K562 (cell line): ENCODE results near the gene CLDN5. TPM values are rescaled to one million over a fixed set of nuclear protein-coding genes. Genes with fewer than 3 reads are reported as not detected.

Experiments
- ATAC-seq: fragments of 200-7000 bp; cut with Tn5 transposase; 3 replicates; pipeline ENCODE4 v1.9.1; 2020; ENCODE audit warnings: moderate library complexity
- BruUV-seq: library from RNA; stranded (reverse); fragments of 400-500 nt; replicated peaks from 2 replicates; lab custom pipeline; 2021; lab: Mats Ljungman, UMichigan
- CTCF ChIA-PET: fragments of 300-600 bp; formaldehyde crosslinking; extraction: SDS; loops from one replicate; lab custom pipeline; 2021; ENCODE audit warnings: low intra/inter-chr PET ratio; lab: Yijun Ruan, JAX
- POLR2A ChIA-PET: fragments of 300-600, 350-650 bp; sonication (Branson Sonifier 250); formaldehyde crosslinking; extraction: SDS; loops from one replicate; lab custom pipeline; 2021; ENCODE audit warnings: antibody characterized with exemption, inconsistent platforms; lab: Yijun Ruan, JAX
- DNase-seq, 4 experiments: peaks; one replicate each; pipeline versions ENCODE4 v3.0.0 to v3.0.0-alpha.2; 2011 to 2018; ENCODE audit warnings: low spot score in 3 of 4, mixed read lengths in 3 of 4; ENCODE audit errors: extremely low read depth in 1 of 4
- FAIRE-seq: peaks from 2 replicates; lab custom pipeline; 2011; peaks lifted over from hg19 to GRCh38; lab: Jason Lieb, UNC
- H2AFZ ChIP-seq: 2 replicates; pipeline ENCODE4 v1.6.0; 2011; ENCODE audit warnings: low read depth, low read length, control low read depth, inconsistent platforms
- H3K27ac ChIP-seq: fragments of 200-600 bp; 3 replicates; pipeline ENCODE4 v1.8.0; 2011; ENCODE audit warnings: low read depth, mild to moderate bottlenecking, control low read depth, inconsistent platforms, low read length, moderate library complexity, mixed read lengths; ENCODE audit errors: extremely low read depth
- H3K27me3 ChIP-seq, 2 experiments: fragments of 300-600 bp in 1 of 2; 2 replicates in 1 of 2; 3 replicates in 1 of 2; pipeline versions ENCODE4 v1.6.0 to v1.8.0; 2011; ENCODE audit warnings: inconsistent platforms in 2 of 2, low read length in 2 of 2, mild to moderate bottlenecking in 1 of 2, mixed read lengths in 1 of 2, moderate library complexity in 1 of 2; ENCODE audit not compliant: control insufficient read depth in 2 of 2, insufficient read depth in 2 of 2
- H3K36me3 ChIP-seq: fragments of 300-600 bp; 3 replicates; pipeline ENCODE4 v1.8.0; 2011; ENCODE audit warnings: mild to moderate bottlenecking, low read length, inconsistent platforms; ENCODE audit not compliant: control insufficient read depth, insufficient read depth
- H3K4me1 ChIP-seq, 2 experiments: fragments of 200-600 bp in 1 of 2; replicated peaks in 1 of 2; 2 replicates in 1 of 2; 3 replicates in 1 of 2; pipeline versions ENCODE4 v1.5.1 to v1.8.0; 2011; ENCODE audit warnings: inconsistent platforms in 2 of 2, low read length in 2 of 2, mild to moderate bottlenecking in 1 of 2, mixed read lengths in 1 of 2, moderate library complexity in 1 of 2; ENCODE audit not compliant: control insufficient read depth in 2 of 2, insufficient read depth in 2 of 2
- H3K4me2 ChIP-seq: 2 replicates; pipeline ENCODE4 v1.6.1; 2011; ENCODE audit warnings: low read length, control low read depth, inconsistent platforms, mixed read lengths; ENCODE audit not compliant: insufficient read depth
- H3K4me3 ChIP-seq: fragments of 200-600 bp; sonication (generic), shearing (Covaris generic); 2 replicates; pipeline ENCODE4 v1.5.1; 2016; ENCODE audit warnings: control low read depth, inconsistent platforms
- H3K79me2 ChIP-seq: fragments of 200-600 bp; 3 replicates; pipeline ENCODE4 v1.8.0; 2011; ENCODE audit warnings: low read length, inconsistent platforms; ENCODE audit not compliant: control insufficient read depth, insufficient read depth
- H3K9ac ChIP-seq, 2 experiments: 2 replicates each; pipeline versions ENCODE4 v1.6.0 to v1.6.1; 2011; ENCODE audit warnings: low read depth in 2 of 2, low read length in 2 of 2, control low read depth in 1 of 2, inconsistent platforms in 1 of 2, mild to moderate bottlenecking in 1 of 2, mixed read lengths in 1 of 2; ENCODE audit not compliant: insufficient read depth in 1 of 2
- H3K9me1 ChIP-seq: one replicate; pipeline ENCODE4 v1.6.0; 2011; ENCODE audit warnings: inconsistent platforms, mild to moderate bottlenecking, low read length, moderate library complexity; ENCODE audit not compliant: control insufficient read depth, insufficient read depth
- H3K9me3 ChIP-seq: replicated peaks from 2 replicates; pipeline ENCODE4 v1.5.1; 2011; ENCODE audit warnings: low read depth, low read length, inconsistent platforms; ENCODE audit not compliant: control insufficient read depth, insufficient read depth
- H4K20me1 ChIP-seq: replicated peaks from 2 replicates; pipeline ENCODE4 v1.6.1; 2011; ENCODE audit warnings: low read length, inconsistent platforms, mixed read lengths; ENCODE audit not compliant: control insufficient read depth, insufficient read depth
- BRCA1 ChIP-seq, 2 experiments: fragments of 450-650 bp in 1 of 2; sonication (generic) in 1 of 2; formaldehyde crosslinking in 1 of 2; IDR thresholded peaks; 2 replicates each; pipeline versions ENCODE4 v1.5.0 to v1.6.1; 2017 to 2020; ENCODE audit warnings: mild to moderate bottlenecking in 1 of 2, missing genetic modification reagents in 1 of 2
- PURB ChIP-seq: sonication (generic); formaldehyde crosslinking; IDR thresholded peaks from 2 replicates; pipeline ENCODE4 v1.9.0; 2021; ENCODE audit warnings: low read depth, mild to moderate bottlenecking, missing genetic modification reagents
- SRF ChIP-seq, 2 experiments: fragments of 250-450, 450-650 bp in 1 of 2; sonication (Bioruptor Pico) in 1 of 2; sonication (generic) in 1 of 2; formaldehyde crosslinking; IDR thresholded peaks; 2 replicates each; pipeline versions ENCODE4 v1.5.0 to v1.5.1; 2020 to 2022; ENCODE audit warnings: mild to moderate bottlenecking in 1 of 2, missing genetic modification reagents in 1 of 2
- WGBS: fragments of 100-300 bp; shearing (Covaris generic); methylation state at CpG from one replicate; pipeline ENCODE4 v1.1.6; 2016; ENCODE audit warnings: low coverage, mixed read lengths; ENCODE audit not compliant: insufficient coverage; ENCODE audit errors: missing lambda C conversion rate; 5-methylcytosine and 5-hydroxymethylcytosine counted together
- in situ Hi-C: fragments of 300-500 bp; cut with MboI; formaldehyde crosslinking; loops from 4 replicates; pipeline ENCODE4 v1.15.0; 2018; ENCODE audit warnings: inconsistent platforms, mixed read lengths
- intact Hi-C: fragments of 100-400 bp; cut with micrococcal nuclease; formaldehyde crosslinking; loops from 2 replicates; pipeline ENCODE4 v1.14.2; 2022
- polyA plus RNA-seq, 8 experiments: library from polyadenylated mRNA; depleted of rRNA in 4 of 8; stranded (reverse) in 5 of 8; unstranded in 3 of 8; fragments of >200 nt; fragmentation: Nextera tagmentation in 2 of 8; fragmentation: Illumina TruSeq in 1 of 8; extraction: Ambion mirVana in 2 of 8; extraction: Trizol in 1 of 8; gene quantifications; 2 replicates each; pipeline versions ENCODE4 v1.2.1 to v1.2.3, GENCODE V29; 2011 to 2014; ENCODE audit warnings: inconsistent platforms in 1 of 8, missing spikeins in 1 of 8
- total RNA-seq, 7 experiments: library from RNA; depleted of rRNA in 6 of 7; stranded (reverse); fragments of >200 nt in 6 of 7; fragmentation: Illumina TruSeq in 2 of 7; extraction: Trizol in 2 of 7; gene quantifications; 2 replicates each; pipeline versions ENCODE4 v1.2.1 to v1.2.3, GENCODE V29; 2011 to 2021; ENCODE audit warnings: low replicate concordance in 1 of 7
- TF ChIP-seq, protein P1 (sequence below): fragments of 450-650 bp; IDR thresholded peaks from 2 replicates; pipeline ENCODE4 v1.6.1; 2018; ENCODE audit not compliant: partially characterized antibody
- TF ChIP-seq, protein P2 (sequence below): fragments of 450-650 bp; formaldehyde crosslinking; IDR thresholded peaks from 2 replicates; pipeline ENCODE4 v1.4.0; 2022; ENCODE audit warnings: mild to moderate bottlenecking, moderate library complexity

Gene CLDN5
- total and polyA plus RNA-seq, 9 of the 15 experiments (the other 6 are each of a cell fraction or from before 2014, with no cell fraction given): 0.20 TPM; not detected in 8

DNA sequence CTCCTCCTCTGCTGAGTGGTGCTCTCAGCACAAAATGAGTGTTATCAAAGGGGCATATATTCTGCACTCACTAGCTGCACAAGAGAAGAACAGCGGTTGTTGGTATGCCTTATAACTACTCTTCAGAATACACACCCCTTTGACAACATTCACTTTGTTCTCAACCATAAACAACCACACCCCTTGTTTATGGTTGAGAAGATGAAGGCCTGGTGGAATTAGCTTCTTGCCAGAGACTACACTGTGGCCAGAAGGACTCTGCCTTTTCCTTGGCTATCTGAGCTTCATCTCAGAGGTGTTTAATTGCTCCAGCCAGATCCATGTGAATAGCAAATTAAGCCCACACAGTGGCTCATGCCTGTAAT lies 45.0 kb upstream of the CLDN5 start:
- DNase-seq: peak in 1 of 4 experiments; percentile 37
- H3K79me2 ChIP-seq: no peaks in the 10 kb centered on the region

More for the DNA sequence above, 45.0 kb upstream of the CLDN5 start:
- ChIA-PET CTCF (interaction anchor here (0.6 kb wide), 1 partner anchor 609 kb away, joined by 3 read pairs; no protein-coding TSS in a partner anchor), POLR2A (interaction anchor here (0.6 to 5.2 kb wide), 9 partner anchors 8 to 397 kb away, joined by 3 to 39 read pairs (median 4); no protein-coding TSS in a partner anchor)
- Histone ChIP-seq H3K4me1 (peaks cover 0 to 8% of the 10 kb centered on the region in 2 experiments; a peak in 2 of 5 replicates), H3K4me3 (no peak overlapping the region), H3K9ac (no peak overlapping the region), H3K27ac (no peak overlapping the region), H3K36me3 (no peaks in the 10 kb centered on the region), H2AFZ (no peak overlapping the region), H3K9me1 (peaks cover 7% of the 10 kb centered on the region), H3K4me2 (no peak overlapping the region), H4K20me1 (peaks cover 13% of the 10 kb centered on the region; the same call in 1 of the 2 replicates), H3K27me3 (peaks cover 69% of the 10 kb centered on the region in 2 experiments), H3K9me3 (0 out of 2 replicates have a peak, but pooled peaks cover 3% of the 10 kb centered on the region)
- TF ChIP-seq PURB (CRISPR knock-in tag): no peak
- TF ChIP-seq, protein P1, sequence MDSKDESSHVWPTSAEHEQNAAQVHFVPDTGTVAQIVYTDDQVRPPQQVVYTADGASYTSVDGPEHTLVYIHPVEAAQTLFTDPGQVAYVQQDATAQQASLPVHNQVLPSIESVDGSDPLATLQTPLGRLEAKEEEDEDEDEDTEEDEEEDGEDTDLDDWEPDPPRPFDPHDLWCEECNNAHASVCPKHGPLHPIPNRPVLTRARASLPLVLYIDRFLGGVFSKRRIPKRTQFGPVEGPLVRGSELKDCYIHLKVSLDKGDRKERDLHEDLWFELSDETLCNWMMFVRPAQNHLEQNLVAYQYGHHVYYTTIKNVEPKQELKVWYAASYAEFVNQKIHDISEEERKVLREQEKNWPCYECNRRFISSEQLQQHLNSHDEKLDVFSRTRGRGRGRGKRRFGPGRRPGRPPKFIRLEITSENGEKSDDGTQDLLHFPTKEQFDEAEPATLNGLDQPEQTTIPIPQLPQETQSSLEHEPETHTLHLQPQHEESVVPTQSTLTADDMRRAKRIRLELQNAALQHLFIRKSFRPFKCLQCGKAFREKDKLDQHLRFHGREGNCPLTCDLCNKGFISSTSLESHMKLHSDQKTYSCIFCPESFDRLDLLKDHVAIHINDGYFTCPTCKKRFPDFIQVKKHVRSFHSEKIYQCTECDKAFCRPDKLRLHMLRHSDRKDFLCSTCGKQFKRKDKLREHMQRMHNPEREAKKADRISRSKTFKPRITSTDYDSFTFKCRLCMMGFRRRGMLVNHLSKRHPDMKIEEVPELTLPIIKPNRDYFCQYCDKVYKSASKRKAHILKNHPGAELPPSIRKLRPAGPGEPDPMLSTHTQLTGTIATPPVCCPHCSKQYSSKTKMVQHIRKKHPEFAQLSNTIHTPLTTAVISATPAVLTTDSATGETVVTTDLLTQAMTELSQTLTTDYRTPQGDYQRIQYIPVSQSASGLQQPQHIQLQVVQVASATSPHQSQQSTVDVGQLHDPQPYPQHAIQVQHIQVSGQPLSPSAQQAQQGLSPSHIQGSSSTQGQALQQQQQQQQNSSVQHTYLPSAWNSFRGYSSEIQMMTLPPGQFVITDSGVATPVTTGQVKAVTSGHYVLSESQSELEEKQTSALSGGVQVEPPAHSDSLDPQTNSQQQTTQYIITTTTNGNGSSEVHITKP: peak; percentile 47
- TF ChIP-seq BRCA1 (IDR thresholded peaks at IDR 0.05): no peak
- TF ChIP-seq BRCA1 (CRISPR knock-in tag; IDR thresholded peaks at IDR 0.05): 0 out of 2 replicates have a peak, but pooled peaks have one; percentile 51
- TF ChIP-seq, protein P2, sequence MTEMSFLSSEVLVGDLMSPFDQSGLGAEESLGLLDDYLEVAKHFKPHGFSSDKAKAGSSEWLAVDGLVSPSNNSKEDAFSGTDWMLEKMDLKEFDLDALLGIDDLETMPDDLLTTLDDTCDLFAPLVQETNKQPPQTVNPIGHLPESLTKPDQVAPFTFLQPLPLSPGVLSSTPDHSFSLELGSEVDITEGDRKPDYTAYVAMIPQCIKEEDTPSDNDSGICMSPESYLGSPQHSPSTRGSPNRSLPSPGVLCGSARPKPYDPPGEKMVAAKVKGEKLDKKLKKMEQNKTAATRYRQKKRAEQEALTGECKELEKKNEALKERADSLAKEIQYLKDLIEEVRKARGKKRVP (CRISPR knock-in tag): no peak
- 0 out of 4 replicates have a peak, but pooled peaks of 1 of the 2 experiments have one; percentile 2 for TF ChIP-seq SRF (CRISPR knock-in tag; IDR thresholded peaks at IDR 0.05)
- ATAC-seq: no peak
- intact Hi-C loops (no loop called here), in situ Hi-C loops (loop anchor here (25.0 kb wide), 1 partner anchor 1568 kb away; no protein-coding TSS in a partner anchor)
- WGBS: 0% methylated on average over 1 of the region's 1 CpG
- FAIRE-seq: no peak
- no TSS peak for BruUV-seq
